GM18861 (cell line): ENCODE data around the gene LGALS8.
A peak's percentile ranks its signal among the peaks of the same experiment; 100 is the strongest.
"Not testable (repeated sequence)": the region's sequence is repeated elsewhere in the genome, so short reads cannot be mapped to it uniquely, and the experiment has no call there.

Experiments used
- ATAC-seq: cut with Tn5 transposase; IDR thresholded peaks from one replicate; pipeline ENCODE4 v1.9.1; 2021; ENCODE audit not compliant: unreplicated experiment

The LGALS8 gene

DNA sequence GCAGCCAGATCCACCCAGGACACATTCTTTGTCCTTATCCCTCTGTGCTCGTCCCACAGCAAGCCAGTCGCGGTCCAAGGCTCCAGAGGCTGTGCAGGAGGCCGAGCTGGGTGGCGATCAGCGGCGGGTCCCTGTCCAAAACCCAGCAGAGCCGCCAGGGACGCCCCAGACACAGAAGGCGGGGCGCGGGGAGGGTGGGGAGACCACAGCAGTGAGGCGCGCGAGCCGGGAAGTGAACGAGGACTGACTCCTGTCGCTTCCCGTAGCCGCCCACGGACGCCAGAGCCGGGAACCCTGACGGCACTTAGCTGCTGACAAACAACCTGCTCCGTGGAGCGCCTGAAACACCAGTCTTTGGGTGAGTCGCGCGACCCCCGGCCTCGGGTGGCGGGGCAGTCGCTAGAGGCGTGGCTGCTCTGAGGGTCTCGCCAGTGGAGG is at the start of gene LGALS8:
LGALS8 (plus strand) TSS at position 279 of the 438 bp plus-strand sequence. CDS start 2,089 bp downstream, outside the sequence.
- peak; percentile 37 for ATAC-seq

DNA sequence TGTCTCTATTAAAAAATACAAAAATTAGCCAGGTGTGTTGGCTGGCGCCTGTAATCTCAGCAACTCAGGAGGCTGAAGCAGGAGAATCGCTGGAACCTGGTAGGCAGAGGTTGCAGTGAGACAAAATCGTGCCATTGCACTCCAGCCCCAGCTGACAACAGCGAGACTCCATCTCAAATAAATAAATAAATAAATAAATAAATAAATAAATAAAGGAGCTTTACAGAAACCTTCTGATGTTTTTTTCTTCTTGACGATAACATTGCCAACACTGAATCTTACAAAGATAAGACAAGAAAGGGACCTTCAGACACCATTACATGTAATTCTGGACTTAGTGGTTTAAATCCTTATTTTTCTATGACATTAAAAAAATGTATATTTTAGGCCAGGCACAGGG is 47.8 kb upstream of the LGALS8 start:
- no peak for ATAC-seq

DNA sequence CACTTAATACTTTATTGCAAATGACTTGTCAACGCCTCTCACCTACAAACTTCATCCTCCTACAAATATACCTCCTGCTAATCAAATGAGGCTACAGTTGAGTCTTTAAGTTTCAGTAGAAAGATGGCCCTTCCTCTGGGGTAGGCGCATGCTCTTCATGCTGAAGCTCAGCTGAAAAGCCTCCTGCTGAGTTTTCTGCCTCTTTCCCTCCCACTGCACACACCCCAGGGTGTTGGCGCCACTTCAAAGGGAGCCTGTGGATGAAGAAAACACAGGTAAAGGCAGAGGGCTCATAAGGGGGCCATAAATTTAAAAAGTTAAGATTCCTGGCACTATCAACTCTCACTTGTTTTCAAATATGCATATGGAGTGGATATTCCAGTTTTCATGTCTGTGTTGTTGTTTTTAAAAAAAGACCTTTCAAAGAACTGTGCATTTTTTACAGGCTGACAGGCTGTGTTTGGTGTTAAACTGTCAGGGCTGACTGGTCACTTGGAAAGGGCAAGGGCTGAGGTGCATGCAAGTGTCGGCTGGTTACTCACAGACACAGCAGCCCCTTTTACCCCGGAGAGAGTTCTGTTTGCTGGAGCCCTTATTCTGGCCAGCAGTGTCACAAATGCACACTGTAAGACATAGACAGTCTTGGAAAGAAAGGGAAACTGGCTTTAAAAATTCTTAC is 42.9 kb upstream of the LGALS8 start:
- ATAC-seq, result no peak

DNA sequence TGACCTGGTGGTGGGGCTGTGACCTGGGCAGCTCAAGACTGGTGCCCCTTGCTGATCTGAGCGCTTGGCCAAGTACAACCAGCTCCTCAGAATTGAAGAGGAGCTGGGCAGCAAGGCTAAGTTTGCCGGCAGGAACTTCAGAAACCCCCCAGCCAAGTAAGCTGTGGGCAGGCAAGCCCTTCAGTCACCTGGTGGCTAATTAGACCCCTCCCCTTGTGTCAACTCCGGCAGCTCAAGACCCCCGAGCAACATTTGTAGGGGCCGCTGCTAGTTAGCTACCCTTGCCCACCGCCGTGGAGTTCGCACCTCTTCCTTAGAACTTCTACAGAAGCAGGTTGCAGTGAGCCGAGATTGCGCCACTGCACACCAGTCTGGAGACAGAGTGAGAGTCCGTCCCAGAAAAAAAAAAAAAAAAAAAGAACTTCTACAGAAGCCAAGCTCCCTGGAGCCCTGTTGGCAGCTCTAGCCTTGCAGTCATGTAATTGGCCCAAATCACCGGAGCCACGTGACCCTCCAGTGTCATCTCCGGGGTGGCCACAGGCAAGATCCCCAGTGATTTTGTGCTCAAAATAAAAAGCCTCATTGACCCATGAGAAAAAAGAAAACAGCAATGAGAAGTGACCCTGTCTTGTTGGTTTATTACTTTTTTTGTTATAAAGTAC is 39.3 kb upstream of the LGALS8 start:
- no peak for ATAC-seq

DNA sequence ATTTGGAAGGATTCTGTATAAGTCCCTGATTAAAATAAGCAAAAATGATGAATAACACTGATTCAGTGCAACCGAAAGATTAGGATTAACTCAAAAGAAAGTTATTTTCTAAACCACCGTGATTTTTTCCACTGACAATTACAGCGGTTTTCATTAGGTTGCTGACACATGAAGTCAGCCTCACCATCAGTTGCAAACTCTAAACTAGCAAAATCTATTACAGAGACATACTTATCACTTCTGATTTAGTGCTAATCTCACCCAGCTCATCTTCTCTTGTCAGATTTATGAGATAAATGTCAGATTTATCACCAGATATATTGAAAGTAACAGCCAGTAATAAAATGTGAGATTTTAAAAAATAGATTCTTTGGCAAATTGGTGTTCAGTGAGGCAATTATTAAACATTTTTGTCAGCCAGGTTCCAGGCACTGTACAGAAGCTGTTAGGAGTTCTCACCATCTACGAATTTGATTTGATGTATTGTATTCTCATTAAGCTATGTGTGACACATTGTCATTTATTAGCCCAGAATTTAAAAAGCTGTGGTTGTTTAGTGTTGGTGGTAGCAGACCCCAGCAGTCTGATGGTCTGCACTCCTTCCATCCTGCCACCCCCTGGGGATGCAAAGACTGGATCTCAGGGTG is 37.3 kb upstream of the LGALS8 start:
- ATAC-seq, result no peak

DNA sequence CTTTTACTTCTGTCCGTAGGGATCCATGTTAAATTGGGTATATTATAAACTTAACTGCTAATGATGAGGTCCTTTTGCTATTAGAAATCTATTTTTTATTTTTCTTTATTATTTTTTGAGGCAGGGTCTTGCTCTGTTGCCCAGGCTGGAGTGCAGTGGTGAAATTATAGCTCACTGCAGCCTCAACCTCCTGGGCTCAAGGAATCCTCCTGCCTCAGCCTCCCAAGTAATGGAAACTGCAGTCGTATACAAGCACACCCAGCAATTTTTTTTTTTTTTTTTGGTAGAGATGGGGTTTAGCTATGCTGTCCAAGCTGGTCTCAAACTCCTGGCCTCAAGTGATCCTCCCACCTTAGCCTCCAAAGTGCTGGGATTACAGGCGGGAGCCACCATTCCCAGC is 34.6 kb upstream of the LGALS8 start:
- ATAC-seq, result not testable (repeated sequence)

DNA sequence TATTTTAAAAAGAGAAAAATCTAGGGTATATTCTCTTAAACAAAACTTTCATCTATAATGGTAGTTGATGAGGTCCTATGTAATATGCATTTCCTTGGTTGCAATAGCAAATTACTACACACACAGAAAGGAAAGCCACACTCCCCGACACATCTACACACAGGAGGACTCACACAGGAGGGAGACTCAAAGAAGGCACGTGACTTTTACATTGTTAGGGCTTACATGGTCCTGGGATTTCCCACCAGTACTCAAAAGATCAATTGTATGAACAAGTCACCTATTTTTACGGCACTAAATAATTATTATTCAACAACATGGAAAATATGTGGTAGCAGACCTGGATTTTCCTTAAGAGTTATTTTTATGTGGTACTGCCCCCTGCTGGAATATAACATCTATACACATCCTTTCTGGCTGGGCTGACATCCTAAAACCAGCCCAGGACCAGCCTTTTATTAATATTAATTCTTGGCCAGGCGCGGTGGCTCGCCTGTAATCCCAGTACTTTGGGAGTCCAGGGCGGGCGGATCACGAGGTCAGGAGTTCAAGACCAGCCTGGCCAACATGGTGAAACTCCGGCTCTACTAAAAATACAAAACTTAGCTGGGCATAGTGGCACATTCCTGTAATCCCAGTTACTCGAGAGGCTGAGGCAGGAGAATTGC is 33.9 kb upstream of the LGALS8 start:
- no peak for ATAC-seq

DNA sequence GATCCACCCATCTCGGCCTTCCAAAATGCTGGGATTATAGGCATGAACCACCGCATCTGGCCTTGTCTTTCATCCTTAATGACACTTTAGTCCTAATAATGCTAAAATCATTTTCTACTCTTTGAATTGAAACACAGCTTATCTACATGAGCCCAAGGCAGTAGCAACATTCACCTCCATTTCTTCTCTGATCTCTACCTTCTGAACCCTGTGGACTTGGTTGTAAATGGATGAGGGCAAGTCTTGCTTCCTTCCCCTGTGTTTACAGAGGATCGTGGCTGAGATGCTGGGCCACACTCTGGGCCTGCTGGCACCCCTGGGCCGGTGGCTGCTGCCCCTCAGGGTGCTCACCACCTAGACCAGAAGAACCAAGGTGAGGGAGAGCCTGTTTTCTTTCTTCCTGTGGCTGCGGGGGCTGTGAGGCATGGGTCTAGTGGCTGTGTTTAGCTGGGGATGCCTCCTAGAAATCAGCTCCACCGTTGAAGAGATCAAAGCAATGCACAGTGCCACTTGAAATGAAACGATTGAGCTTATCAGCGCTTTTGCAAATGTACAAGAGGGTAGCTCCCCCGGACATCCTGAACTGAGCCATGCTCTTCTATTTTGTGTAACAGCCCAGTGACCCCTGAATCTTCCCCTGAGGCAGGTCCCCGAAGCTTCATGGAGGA is 32.2 kb upstream of the LGALS8 start:
- ATAC-seq, result no peak

GRCh38 chr1:236492378-236492777 is 31.4 kb upstream of the LGALS8 start:
- ATAC-seq, result no peak

- no peak for ATAC-seq
These were observed 29.7 kb upstream of the LGALS8 start for GRCh38 chr1:236494082-236494481.

GRCh38 chr1:236494586-236495466 is 29.0 kb upstream of the LGALS8 start:
- ATAC-seq, result no peak

DNA sequence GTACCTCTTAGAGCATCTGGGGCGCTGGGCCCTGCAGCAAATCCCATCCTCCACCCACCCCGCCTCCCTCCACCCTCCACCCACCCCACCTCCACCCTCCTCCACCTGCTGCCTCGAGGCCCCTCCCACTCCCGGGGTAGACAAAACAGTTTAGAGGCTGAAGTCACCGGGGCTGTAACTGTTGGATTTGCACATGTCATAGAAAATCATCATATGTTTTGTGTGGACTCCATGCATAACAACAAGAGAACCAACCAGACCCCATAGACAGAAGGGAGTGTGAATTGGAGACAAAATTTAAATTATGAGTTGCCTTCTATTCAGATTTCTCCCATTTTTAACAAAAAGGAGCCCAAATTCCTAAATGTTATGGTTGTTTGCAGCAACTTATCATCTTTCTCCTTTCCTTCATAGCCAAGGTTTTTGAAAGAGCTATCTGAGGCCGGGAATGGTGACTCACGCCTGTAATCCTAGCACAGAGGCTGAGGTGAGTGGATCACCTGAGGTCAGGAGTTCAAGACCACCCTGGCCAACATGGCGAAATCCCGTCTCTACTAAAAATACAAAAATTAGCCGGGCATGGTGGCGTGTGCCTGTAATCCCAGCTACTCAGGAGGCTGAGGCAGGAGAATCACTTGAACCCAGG is 28.2 kb upstream of the LGALS8 start:
- ATAC-seq, result no peak

DNA sequence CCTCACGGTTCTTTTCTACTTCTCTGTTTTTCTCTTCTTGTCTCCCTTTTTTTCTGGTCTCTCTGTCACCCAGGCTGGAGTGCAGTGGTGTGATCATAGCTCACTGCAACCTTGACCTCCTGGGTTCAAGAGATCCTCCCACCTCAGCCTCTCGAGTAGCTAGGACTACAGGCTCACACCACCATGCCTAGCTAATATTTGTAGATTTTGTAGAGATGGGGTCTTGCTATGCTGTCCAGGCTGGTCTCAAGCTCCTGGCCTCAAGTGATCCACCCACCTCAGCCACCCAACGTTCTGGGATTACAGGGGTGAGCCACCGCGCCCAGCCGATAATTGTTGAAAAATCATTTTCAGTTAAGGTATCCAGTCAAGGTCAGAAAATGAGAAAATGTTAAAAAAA is 25.9 kb upstream of the LGALS8 start:
- ATAC-seq, result no peak

GRCh38 chr1:236501093-236501492 is 22.7 kb upstream of the LGALS8 start:
- ATAC-seq, result no peak

DNA sequence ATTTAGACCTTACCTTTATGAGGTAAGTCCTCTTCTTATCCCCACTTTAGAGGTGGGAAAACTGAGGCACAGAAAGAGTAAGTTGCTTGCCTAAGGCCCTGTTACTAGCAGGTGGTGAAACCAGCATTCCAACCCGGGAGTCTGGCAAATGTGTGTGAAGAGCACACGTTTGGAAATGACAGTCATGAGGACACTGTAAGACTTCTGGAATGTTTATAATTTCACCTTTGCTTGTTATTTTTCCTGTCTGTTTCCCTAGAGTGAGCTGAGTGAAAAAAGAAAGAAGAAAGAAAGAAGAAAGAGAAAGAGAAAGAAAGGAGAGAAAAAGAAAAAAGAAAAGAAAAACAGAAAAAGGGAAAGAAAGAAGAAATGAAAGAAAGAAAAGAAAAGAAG is 21.2 kb upstream of the LGALS8 start:
- no peak for ATAC-seq

DNA sequence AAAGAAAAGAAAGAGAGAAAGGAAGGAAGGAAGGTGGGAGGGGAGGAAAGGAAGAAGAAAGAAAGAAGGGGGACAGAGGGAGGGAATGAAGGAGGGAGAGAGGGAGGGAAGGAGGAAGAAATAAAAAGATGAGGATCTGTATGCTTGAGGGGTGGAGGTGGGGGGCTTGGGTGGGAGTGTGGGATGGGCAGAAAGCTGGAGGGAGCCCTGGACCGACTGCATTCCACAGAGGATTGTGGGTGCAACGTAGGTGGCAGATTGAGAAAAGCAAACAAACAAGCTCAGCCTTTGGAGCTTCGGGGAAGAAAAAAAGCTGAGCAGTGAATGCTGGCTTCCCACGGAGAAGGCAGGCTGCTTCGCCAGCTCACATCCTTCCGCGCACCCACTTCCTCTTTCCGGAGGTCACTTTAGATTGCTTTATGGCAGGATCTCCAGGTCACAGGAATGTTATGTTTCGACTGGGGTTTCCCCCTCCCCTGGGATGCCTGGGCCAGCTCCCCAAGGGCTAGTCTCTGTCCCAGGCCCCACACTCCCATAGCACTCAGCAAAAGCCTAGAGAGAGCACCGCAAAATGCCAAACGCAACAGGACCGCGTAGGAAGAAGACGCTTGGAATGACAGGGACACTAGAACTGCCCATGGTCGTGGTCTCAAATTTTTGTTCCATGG is 20.7 kb upstream of the LGALS8 start:
- ATAC-seq, result peak; percentile 45

- ATAC-seq, result not testable (repeated sequence)
These were observed 19.4 kb upstream of the LGALS8 start for GRCh38 chr1:236504338-236504737.

DNA sequence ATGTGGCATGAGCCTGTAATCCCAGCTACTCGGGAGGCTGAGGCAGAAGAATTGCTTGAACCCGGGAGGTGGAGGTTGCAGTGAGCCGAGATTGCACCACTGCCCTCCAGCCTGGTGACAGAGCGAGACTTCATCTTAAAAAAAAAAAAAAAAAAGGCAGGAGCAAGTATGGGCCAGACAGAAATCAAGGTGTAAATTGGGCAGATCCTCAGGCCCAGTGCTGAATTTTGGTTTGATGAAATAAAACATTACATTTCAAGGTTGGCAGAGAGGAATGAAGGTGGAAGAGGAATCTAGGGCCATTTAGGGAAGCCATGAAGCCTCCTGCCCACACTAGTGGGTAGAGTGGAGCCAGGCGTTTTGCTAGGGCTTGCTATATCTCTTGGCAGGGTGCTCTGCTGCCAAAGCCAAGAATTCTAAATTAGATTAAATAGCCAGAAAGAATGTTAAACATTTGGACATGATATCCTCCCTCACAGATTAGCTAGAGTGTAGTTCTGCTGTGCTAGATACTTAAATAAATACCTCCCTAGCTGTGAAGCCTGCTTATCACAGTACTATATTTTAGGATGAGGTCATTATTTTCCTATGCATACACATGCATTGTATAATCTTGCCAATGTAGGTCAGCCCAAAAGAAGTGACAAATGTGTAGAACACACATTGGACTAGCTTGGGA is 16.6 kb upstream of the LGALS8 start:
- ATAC-seq, result no peak
